Measurements from ENCODE around the gene ZNF48.
A peak's percentile ranks its signal among the peaks of the same experiment; 100 is the strongest.
"Not testable (repeated sequence)": the region's sequence is repeated elsewhere in the genome, so short reads cannot be mapped to it uniquely, and the experiment has no call there.

The ZNF48 gene

GRCh38 chr16:30378236-30379157 lies 16.7 kb upstream of the ZNF48 start:
- DNase-seq: peak; percentile 90

- DNase-seq: no peak
Observed at GRCh38 chr16:30379158-30379783, 15.9 kb upstream of the ZNF48 start.

GRCh38 chr16:30380072-30380802 lies 15.0 kb upstream of the ZNF48 start:
- no peak for DNase-seq

- DNase-seq: no peak
Observed at GRCh38 chr16:30380803-30381208, 14.4 kb upstream of the ZNF48 start.

GRCh38 chr16:30381291-30382041 lies 13.8 kb upstream of the ZNF48 start:
- DNase-seq: no peak

DNA sequence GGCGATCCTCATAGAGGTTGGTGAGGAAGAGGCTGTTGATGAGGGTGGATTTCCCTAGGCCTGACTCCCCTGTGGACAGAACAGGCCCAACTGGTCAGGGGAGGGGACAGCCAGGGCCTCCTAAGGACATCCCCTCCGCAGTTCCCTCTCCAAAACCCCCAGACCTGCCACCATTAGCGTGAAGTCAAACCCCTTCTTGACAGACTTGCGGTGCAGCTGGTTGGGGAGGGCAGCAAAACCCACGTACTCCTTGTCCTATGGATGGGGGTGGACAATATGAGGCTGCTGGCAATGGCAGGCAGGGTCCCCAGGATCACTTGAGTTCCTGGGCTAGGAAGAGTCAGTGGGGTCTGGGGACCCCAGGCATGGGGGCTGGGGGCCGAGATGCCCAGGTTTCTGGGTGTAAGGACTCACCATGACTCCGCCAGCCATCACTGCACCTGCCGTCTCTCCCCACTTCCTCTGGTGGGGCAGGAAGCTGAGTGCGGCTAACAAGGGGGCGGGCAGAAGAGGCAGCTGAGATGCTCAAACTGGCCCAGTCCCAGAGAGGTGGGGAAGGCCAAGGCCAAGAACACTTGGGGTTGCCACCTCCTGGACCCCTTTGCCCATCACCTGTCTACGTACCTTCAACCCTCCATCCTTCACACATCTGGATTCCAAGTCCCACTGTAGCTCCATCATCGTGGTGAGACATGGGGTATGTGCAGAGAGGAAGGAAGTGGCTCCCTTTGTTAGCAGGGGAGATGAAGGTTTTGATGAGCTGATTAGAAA lies 12.9 kb upstream of the ZNF48 start, which contains the start of gene SEPTIN1:
Gene SEPTIN1, minus strand, starts transcription at position 451 of the 771 bp plus-strand sequence. Its CDS starts 19 bp downstream, at position 432.
- no peak for DNase-seq

DNA sequence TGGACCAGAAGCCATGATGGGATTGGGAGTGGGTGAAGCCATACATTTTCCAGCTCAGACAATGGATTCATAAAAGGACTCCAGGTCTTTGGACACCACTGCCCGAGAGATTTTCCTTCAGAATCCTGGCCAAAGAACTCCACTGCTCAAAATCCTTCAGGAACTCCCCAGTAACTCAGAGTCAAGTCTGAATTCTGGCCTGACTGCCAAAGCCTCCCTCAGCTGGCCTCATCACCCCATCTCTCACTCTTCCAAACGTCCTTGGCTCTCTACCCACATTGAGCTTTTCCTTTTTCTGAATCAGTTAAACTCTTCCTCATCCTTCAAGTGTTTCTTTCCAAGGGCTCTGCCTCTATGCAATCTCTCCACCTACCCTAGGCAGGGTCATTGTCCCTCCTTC lies 11.7 kb upstream of the ZNF48 start:
- DNase-seq: no peak

- no peak for DNase-seq
Observed at GRCh38 chr16:30394592-30395154, 547 bp upstream of the ZNF48 start.

- no peak for DNase-seq
Observed at GRCh38 chr16:30395992-30396585, 869 bp downstream of the ZNF48 start.

DNA sequence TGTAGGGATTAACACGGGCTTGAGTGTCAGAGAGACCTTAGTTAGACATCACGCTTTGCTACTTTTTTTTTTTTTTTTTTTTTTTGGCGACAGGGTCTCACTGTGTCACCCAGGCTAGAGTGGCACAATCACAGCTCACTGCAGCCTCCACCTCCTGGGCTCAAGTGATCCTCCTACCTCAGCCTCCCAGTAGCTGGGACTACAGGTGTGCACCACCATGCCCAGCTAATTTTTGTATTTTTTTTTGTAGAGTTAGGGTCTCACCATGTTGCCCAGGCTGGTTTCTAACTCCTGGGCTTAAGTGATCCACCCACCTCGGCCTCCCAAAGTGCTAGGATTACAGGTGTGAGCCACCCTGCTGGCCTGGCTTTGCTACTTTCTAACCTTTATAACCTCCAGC lies 1.4 kb downstream of the ZNF48 start:
- not testable (repeated sequence) for DNase-seq

DNA sequence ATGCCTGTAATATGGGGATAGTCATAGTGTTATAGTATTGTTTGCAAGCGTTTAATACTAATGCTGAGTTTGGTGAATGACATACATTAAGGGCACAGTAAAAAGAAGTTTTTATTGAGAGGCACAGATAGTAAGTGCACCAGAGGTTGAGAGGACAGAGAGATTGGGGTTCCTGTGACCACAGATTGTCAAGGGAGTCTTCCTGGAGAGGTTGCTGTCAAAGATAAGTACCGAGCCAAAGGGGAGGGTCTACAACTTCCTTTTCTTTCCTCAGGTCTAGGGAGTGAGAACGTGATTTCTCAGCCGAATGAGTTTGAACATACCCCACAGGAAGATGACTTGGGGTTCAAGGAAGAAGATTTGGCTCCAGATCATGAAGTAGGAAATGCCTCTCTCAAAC lies 1.8 kb downstream of the ZNF48 start:
- DNase-seq: no peak

- no peak for DNase-seq
Observed at GRCh38 chr16:30397776-30398660, 2.8 kb downstream of the ZNF48 start.

GRCh38 chr16:30398661-30399434 lies 3.6 kb downstream of the ZNF48 start:
- DNase-seq: no peak

GRCh38 chr16:30399435-30400186 lies 4.4 kb downstream of the ZNF48 start:
- no peak for DNase-seq

- no peak for DNase-seq
Observed at GRCh38 chr16:30401768-30402425, 6.7 kb downstream of the ZNF48 start.

DNA sequence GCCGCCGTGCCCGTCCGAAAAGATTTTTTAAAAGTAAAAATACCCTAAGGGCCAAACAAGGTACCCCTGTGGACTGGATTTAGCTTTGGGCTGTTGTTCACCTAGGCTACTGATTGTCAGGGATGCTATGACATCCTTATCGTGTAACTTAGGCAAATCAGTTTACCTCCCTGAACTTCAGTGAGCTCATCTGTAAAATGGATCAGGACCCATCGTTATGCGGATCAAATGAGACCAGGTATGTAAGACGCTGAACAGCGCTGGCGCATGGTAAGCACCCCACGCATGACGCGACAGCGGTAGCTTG lies 11.5 kb downstream of the ZNF48 start:
- DNase-seq: no peak

DNA sequence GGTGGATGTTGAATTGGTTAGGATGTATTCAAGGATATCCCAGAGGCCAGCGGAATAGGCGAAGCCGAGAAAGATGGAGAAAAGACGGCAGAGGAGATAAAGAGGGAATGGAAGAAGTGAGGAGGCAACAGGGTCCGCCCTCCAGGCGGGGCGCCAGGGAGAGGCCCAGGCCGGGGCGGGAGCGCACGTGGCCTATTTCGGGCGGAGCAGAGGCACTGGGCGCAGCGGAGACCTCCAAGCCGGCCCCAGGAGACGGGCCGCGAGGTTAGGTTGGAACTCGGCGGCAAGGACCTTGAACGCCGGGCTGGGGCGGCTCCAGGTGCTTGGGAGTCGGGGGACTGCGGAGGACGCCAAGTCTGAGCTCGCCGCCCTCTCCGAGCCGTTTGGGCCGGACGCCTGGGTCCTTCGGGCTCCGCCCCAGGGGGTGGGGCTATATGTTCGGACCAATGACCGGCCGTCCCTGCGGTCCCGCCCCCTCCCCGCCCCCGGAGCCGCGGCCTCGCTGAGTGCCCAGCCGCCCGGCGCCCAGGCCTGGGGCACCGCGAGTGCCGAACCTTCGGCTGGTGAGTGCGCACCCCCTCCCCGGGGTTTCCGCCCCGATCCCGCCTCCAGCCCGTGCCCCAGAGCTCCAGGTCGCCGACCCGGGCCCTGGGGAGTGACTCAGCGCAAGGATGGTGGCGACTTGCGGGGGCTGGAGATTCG lies 12.0 kb downstream of the ZNF48 start, which contains the start of gene ZNF771:
Gene ZNF771, plus strand, starts transcription at position 505 of the 702 bp plus-strand sequence. CDS start 448 bp downstream, outside the sequence.
- DNase-seq: peak; percentile 73

Data from DMS79 treated with DMSO at 0.1 percent for 48 hours (cell line).